Omental fat pad (tissue), 4 donors: ENCODE data around the gene TENT5A. TPM values are rescaled to one million over a fixed set of nuclear protein-coding genes. Genes with fewer than 3 reads are reported as not detected.
A peak's percentile ranks its signal among the peaks of the same experiment; 100 is the strongest.

ENCODE experiments used
- ATAC-seq: fragments of 150-250 bp; one replicate; pipeline ENCODE4 v1.9.1; 2016; ENCODE audit warnings: mild to moderate bottlenecking, moderate library complexity; ENCODE audit not compliant: low FRiP score
- DNase-seq: peaks from one replicate; pipeline ENCODE4 v3.0.0-alpha.2; 2019; ENCODE audit warnings: low spot score
- CTCF ChIP-seq, 3 donors: fragments of 450-650 bp; IDR thresholded peaks; one replicate each; pipeline ENCODE4 v1.5.1; 2016 to 2017; ENCODE audit warnings: antibody characterized with exemption in 3 of 3, mild to moderate bottlenecking in 3 of 3, moderate library complexity in 2 of 3
- total RNA-seq, 4 donors: library from RNA; depleted of rRNA; stranded (reverse); fragments of >200 nt; gene quantifications; one replicate each; pipeline ENCODE4 v1.1.0, GENCODE V29; 2016

The TENT5A gene
- total RNA-seq, 4 donors from 2014 or later: 15.1 to 33.9 (median 20.8) TPM

- no peak for ATAC-seq
- TF ChIP-seq CTCF (IDR thresholded peaks at IDR 0.05): no peak
- DNase-seq: no peak
These were observed 14.8 kb upstream of the TENT5A start for GRCh38 chr6:81767163-81767891.

- no peak for TF ChIP-seq CTCF (IDR thresholded peaks at IDR 0.05)
- ATAC-seq (peak; percentile 37), DNase-seq (no peak)
These were observed 14.1 kb upstream of the TENT5A start for GRCh38 chr6:81766482-81767069.

- no peak for DNase-seq
- ATAC-seq: no peak
- TF ChIP-seq CTCF (IDR thresholded peaks at IDR 0.05): no peak
These were observed 12.1 kb upstream of the TENT5A start for GRCh38 chr6:81764531-81764930.

GRCh38 chr6:81763968-81764367 lies 11.5 kb upstream of the TENT5A start:
- ATAC-seq (no peak), DNase-seq (no peak)
- TF ChIP-seq CTCF (IDR thresholded peaks at IDR 0.05): no peak

- DNase-seq (no peak), ATAC-seq (no peak)
- TF ChIP-seq CTCF (IDR thresholded peaks at IDR 0.05): no peak
These were observed 10.6 kb upstream of the TENT5A start for GRCh38 chr6:81763051-81763450.

- TF ChIP-seq CTCF (IDR thresholded peaks at IDR 0.05): no peak
- ATAC-seq (no peak), DNase-seq (no peak)
These were observed 10.1 kb upstream of the TENT5A start for GRCh38 chr6:81762606-81763005.

GRCh38 chr6:81762132-81762531 lies 9.7 kb upstream of the TENT5A start:
- no peak for TF ChIP-seq CTCF (IDR thresholded peaks at IDR 0.05)
- no peak for ATAC-seq

More at GRCh38 chr6:81762132-81762531, 9.7 kb upstream of the TENT5A start:
- no peak for DNase-seq
